Activated T-helper 2 cell treated with anti-CD3 and anti-CD28 coated beads, Interferon-gamma antibody, Interleukin-2, Interleukin-4, amounts not matched to agents 10 μg/mL and 5 μg/mL and 100 μg/mL, durations not matched to agents 14 hours and 24 hours and 36 hours (primary cell): ENCODE data around the gene NCS1. TPM values are rescaled to one million over a fixed set of nuclear protein-coding genes. Genes with fewer than 3 reads are reported as not detected.

ENCODE experiments used
- DNase-seq: peaks from one replicate; pipeline ENCODE4 v3.0.0; 2021; ENCODE audit warnings: low spot score
- H3K27ac Mint-ChIP-seq: one replicate; pipeline ENCODE4 v1.8.0; 2021; ENCODE audit warnings: mixed read lengths
- H3K27me3 Mint-ChIP-seq: one replicate; pipeline ENCODE4 v1.8.0; 2021; ENCODE audit warnings: low read depth, mixed read lengths
- H3K36me3 Mint-ChIP-seq: one replicate; pipeline ENCODE4 v1.8.0; 2021; ENCODE audit warnings: low read depth, mixed read lengths
- H3K4me1 Mint-ChIP-seq: one replicate; pipeline ENCODE4 v1.8.0; 2021; ENCODE audit warnings: low read depth, mixed read lengths
- H3K4me3 Mint-ChIP-seq: one replicate; pipeline ENCODE4 v1.8.0; 2021; ENCODE audit warnings: low read depth, mild to moderate bottlenecking, moderate library complexity, mixed read lengths
- H3K9me3 Mint-ChIP-seq: one replicate; pipeline ENCODE4 v1.8.0; 2021; ENCODE audit warnings: mixed read lengths
- intact Hi-C: fragments of 100-400 bp; cut with micrococcal nuclease; formaldehyde crosslinking; loops from one replicate; pipeline ENCODE4 v1.15.1; 2023
- total RNA-seq: library from RNA; stranded (reverse); gene quantifications from 2 replicates; pipeline ENCODE4 v1.2.3, GENCODE V29; 2022

The NCS1 gene
- total RNA-seq, 1 donor from 2014 or later: 27.9 TPM

GRCh38 chr9:130235558-130236435 is 63.6 kb downstream of the NCS1 start:
- Mint-ChIP-seq H3K4me3 (no peak overlapping the region), H3K27ac (no peak overlapping the region), H3K36me3 (no peaks in the 10 kb centered on the region), H3K9me3 (no peaks in the 10 kb centered on the region), H3K4me1 (peaks cover 19% of the 10 kb centered on the region), H3K27me3 (peaks cover 2% of the 10 kb centered on the region)
- DNase-seq: peak; percentile 49
- intact Hi-C loops: loop anchor here (1.0 to 5.0 kb wide), 2 partner anchors 108 to 128 kb away; no protein-coding TSS in a partner anchor

DNA sequence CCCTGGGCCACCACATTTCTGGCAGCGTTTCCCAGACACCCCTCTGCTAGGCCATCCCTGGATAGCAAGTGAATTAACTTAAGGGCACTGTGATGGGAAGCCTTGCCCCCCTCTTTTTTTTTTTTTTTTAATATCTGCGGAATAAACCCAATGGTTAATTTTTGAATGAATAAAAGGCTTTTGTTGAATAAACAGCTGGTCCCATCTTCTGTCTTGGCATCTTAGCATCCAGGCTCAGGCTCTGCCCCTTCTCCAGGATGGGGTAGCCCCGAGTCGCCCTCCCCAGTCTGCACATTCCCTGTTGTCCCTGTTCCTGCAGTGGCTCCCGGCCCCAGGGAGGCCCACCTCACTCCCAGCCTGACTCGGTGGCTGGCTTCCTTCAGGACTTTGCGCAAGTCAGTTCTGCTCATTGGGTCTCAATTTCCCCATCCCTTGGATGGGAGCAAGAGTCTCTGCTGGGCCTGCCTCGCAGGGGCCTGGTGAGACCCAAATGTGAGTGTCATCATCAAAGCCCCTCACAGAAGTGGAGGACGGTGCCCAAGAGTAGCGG is 64.3 kb downstream of the NCS1 start:
- Mint-ChIP-seq H3K27me3 (peaks cover 2% of the 10 kb centered on the region), H3K27ac (no peak overlapping the region), H3K9me3 (no peaks in the 10 kb centered on the region), H3K4me3 (no peak overlapping the region), H3K4me1 (peaks cover 22% of the 10 kb centered on the region), H3K36me3 (no peaks in the 10 kb centered on the region)
- intact Hi-C loops: loop anchor here (1.0 to 5.0 kb wide), 2 partner anchors 109 to 129 kb away; no protein-coding TSS in a partner anchor
- DNase-seq: no peak

DNA sequence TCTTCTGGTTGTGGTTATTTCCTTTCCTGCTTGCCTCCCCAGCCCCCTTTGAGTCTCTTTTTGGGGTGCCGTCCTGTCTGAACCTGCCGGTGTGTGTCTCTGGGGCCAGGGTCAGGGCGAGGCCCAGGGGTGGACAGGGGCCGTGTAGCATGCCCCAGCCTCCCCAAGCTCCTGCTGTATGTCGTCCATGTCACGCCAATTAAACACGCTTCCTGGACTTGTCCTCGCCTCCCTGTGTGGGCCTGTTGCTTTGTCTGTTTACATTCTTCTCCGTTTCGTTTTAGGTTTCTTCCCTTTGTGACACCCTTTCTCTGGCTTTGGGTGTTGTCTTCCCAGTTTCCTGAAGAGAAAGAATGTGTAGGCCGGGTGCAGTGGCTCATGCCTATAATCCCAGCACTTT is 64.9 kb downstream of the NCS1 start:
- Mint-ChIP-seq H3K9me3 (no peaks in the 10 kb centered on the region), H3K27ac (no peak overlapping the region), H3K27me3 (peaks cover 2% of the 10 kb centered on the region), H3K4me3 (no peak overlapping the region), H3K4me1 (peaks cover 22% of the 10 kb centered on the region), H3K36me3 (no peaks in the 10 kb centered on the region)
- intact Hi-C loops: loop anchor here (5.0 kb wide), 1 partner anchor 110 kb away; no protein-coding TSS in a partner anchor
- DNase-seq: no peak

- intact Hi-C loops: loop anchor here (5.0 kb wide), 1 partner anchor 111 kb away; no protein-coding TSS in a partner anchor
- no peak overlapping the region for H3K4me3 Mint-ChIP-seq
- H3K4me1 Mint-ChIP-seq: peaks cover 26% of the 10 kb centered on the region
- no peak for DNase-seq
- H3K27ac Mint-ChIP-seq: no peak overlapping the region
- peaks cover 2% of the 10 kb centered on the region for H3K27me3 Mint-ChIP-seq
- no peaks in the 10 kb centered on the region for H3K36me3 Mint-ChIP-seq
- H3K9me3 Mint-ChIP-seq: no peaks in the 10 kb centered on the region
Observed at GRCh38 chr9:130237763-130238524, 65.7 kb downstream of the NCS1 start.

- no peak overlapping the region for H3K4me3 Mint-ChIP-seq
- peaks cover 28% of the 10 kb centered on the region for H3K4me1 Mint-ChIP-seq
- no peaks in the 10 kb centered on the region for H3K9me3 Mint-ChIP-seq
- intact Hi-C loops: loop anchor here (5.0 kb wide), 1 partner anchor 112 kb away; no protein-coding TSS in a partner anchor
- no peak for DNase-seq
- H3K36me3 Mint-ChIP-seq: no peaks in the 10 kb centered on the region
- H3K27ac Mint-ChIP-seq: no peak overlapping the region
- H3K27me3 Mint-ChIP-seq: peaks cover 2% of the 10 kb centered on the region
Observed at GRCh38 chr9:130239363-130239695, 67.1 kb downstream of the NCS1 start.

DNA sequence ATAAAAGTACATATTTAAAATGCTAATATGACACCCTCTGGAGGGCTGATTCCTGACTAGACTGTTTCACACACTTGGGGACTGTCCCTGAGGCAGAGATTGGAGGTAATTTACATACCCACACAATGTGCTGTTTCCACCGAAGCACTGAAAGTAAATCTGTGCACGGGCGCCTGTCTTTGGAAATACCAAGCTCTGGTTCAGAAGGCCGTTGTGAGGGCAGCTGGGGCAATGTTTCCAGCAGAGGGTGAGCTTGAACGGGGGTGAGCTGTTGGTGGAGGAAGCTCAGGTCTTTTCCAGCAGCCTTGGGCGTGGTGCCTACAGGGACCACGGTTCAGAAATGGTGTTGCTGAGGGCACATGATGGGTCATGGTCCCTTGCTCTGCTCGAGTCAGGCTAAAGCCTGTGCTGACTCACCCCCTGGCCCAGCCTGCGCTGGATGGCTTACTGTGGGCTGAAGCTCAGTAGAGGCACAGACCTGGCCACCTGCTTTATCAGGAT is 67.6 kb downstream of the NCS1 start:
- H3K4me3 Mint-ChIP-seq: no peak overlapping the region
- intact Hi-C loops: loop anchor here (2.0 to 5.0 kb wide), 2 partner anchors 112 to 355 kb away; no protein-coding TSS in a partner anchor

DNA sequence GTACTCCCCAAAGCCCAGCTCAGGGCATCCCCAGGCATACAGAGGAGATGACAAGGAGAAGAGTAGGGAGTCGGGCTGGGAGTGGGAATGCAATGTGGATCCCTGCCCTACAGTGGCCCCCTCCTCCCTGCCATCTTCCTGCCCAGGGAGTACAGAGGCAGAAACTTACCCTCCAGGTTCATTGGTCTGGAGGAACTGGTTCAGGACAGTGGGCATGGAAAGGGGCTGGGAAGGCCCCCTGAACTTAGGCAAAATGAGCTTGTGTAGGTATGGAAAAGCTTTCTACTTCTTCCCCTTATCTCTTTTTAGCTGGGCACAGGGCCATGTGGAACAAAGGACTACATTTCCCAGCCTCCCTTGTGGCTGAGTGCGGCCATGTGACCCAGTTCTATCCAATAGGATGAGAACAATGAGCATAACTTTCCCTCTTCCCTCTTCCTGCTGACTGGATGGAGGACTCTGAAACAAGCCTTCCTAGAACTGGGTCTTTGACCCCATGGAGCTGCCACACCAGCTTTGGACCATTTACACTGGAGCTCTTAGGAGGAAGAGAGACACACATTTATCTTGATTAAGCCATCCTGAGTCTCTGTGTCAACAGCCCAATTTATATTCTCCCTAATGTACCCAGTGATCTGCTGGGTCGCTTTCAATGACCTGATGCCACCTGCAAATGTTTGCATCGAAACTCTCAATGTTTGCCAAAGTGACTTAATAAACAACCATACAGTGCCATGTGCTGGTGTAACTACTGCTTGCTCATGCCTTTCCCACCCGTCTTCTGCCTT is 68.4 kb downstream of the NCS1 start:
- no peaks in the 10 kb centered on the region for H3K9me3 Mint-ChIP-seq
- H3K27me3 Mint-ChIP-seq: peaks cover 2% of the 10 kb centered on the region
- H3K4me3 Mint-ChIP-seq: no peak overlapping the region
- H3K4me1 Mint-ChIP-seq: peaks cover 28% of the 10 kb centered on the region
- no peak overlapping the region for H3K27ac Mint-ChIP-seq
- no peaks in the 10 kb centered on the region for H3K36me3 Mint-ChIP-seq
- DNase-seq: no peak
- intact Hi-C loops: loop anchor here (2.0 kb wide), 1 partner anchor 356 kb away; no protein-coding TSS in a partner anchor

More for the DNA sequence above, 67.6 kb downstream of the NCS1 start:
- Mint-ChIP-seq H3K27me3 (peaks cover 2% of the 10 kb centered on the region), H3K4me1 (peaks cover 28% of the 10 kb centered on the region), H3K9me3 (no peaks in the 10 kb centered on the region), H3K27ac (peak overlapping the region; percentile 26), H3K36me3 (no peaks in the 10 kb centered on the region)
- no peak for DNase-seq

- no peak overlapping the region for H3K4me3 Mint-ChIP-seq
- intact Hi-C loops: loop anchor here (2.0 kb wide), 1 partner anchor 356 kb away; no protein-coding TSS in a partner anchor
Observed at GRCh38 chr9:130241198-130241535, 69.0 kb downstream of the NCS1 start.

GRCh38 chr9:130242270-130243014 is 70.2 kb downstream of the NCS1 start:
- H3K27me3 Mint-ChIP-seq: peaks cover 2% of the 10 kb centered on the region
- H3K36me3 Mint-ChIP-seq: no peaks in the 10 kb centered on the region
- intact Hi-C loops: no loop called here
- no peaks in the 10 kb centered on the region for H3K9me3 Mint-ChIP-seq
- H3K27ac Mint-ChIP-seq: no peak overlapping the region
- H3K4me3 Mint-ChIP-seq: peak overlapping the region; percentile 17
- DNase-seq: no peak
- H3K4me1 Mint-ChIP-seq: peaks cover 24% of the 10 kb centered on the region

More at GRCh38 chr9:130241198-130241535, 69.0 kb downstream of the NCS1 start:
- H3K36me3 Mint-ChIP-seq: no peaks in the 10 kb centered on the region
- no peak for DNase-seq
- peaks cover 2% of the 10 kb centered on the region for H3K27me3 Mint-ChIP-seq
- H3K4me1 Mint-ChIP-seq: peaks cover 24% of the 10 kb centered on the region
- H3K9me3 Mint-ChIP-seq: no peaks in the 10 kb centered on the region
- no peak overlapping the region for H3K27ac Mint-ChIP-seq

GRCh38 chr9:130243015-130243881 is 71.0 kb downstream of the NCS1 start:
- no peaks in the 10 kb centered on the region for H3K9me3 Mint-ChIP-seq
- peak; percentile 73 for DNase-seq
- peaks cover 24% of the 10 kb centered on the region for H3K4me1 Mint-ChIP-seq
- peak overlapping the region; percentile 17 for H3K4me3 Mint-ChIP-seq
- H3K27ac Mint-ChIP-seq: no peak overlapping the region
- H3K36me3 Mint-ChIP-seq: no peaks in the 10 kb centered on the region
- peaks cover 2% of the 10 kb centered on the region for H3K27me3 Mint-ChIP-seq
- intact Hi-C loops: no loop called here

DNA sequence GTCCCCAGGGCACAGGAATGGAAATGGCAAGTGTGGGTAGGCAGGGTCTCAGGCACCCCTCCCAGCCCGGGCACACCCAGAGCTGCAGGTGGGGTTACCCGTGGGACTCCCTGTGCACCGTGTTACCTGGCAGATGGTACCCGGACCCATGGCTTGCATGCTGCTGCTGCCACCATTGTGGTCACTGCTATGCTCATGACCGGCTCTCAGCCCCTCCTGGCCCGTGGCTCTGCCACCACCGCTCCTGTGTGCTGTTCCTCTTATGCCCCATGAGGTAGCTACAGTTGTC is 71.6 kb downstream of the NCS1 start:
- Mint-ChIP-seq H3K4me3 (no peak overlapping the region), H3K27me3 (peaks cover 3% of the 10 kb centered on the region), H3K4me1 (peaks cover 23% of the 10 kb centered on the region), H3K27ac (no peak overlapping the region), H3K36me3 (no peaks in the 10 kb centered on the region), H3K9me3 (no peaks in the 10 kb centered on the region)
- intact Hi-C loops: no loop called here
- no peak for DNase-seq
